Measurements from ENCODE around the gene TP63. TPM values are rescaled to one million over a fixed set of nuclear protein-coding genes. Genes with fewer than 3 reads are reported as not detected.

Gene TP63
- total RNA-seq, 1 donor from 2014 or later = 1.1 TPM

- H3K27me3 Mint-ChIP-seq (ENCODE audit: low read depth, unreplicated experiment) = no peaks in the 10 kb centered on the region
- H3K4me1 Mint-ChIP-seq (ENCODE audit: low read depth, unreplicated experiment) = peaks cover 15% of the 10 kb centered on the region
- H3K4me3 ChIP-seq (ENCODE audit: insufficient read depth, low read depth, low read length) = no peak overlapping the region
- H3K9me3 ChIP-seq (ENCODE audit: insufficient read depth, low read depth, low read length) = no peaks in the 10 kb centered on the region
- H3K27me3 ChIP-seq (ENCODE audit: insufficient read depth, low read length) = no peaks in the 10 kb centered on the region
- H3K9me3 Mint-ChIP-seq (ENCODE audit: unreplicated experiment) = no peaks in the 10 kb centered on the region
- H3K36me3 ChIP-seq (ENCODE audit: insufficient read depth, low read length) = no peaks in the 10 kb centered on the region
- H3K4me3 Mint-ChIP-seq (ENCODE audit: unreplicated experiment) = no peak overlapping the region
- TF ChIP-seq CTCF (IDR thresholded peaks at IDR 0.05; ENCODE audit: insufficient read depth, low read depth, low read length) (no peak), EZH2 (IDR thresholded peaks at IDR 0.05; ENCODE audit: insufficient read depth, low read length) (no peak)
- no peak overlapping the region for H3K4me2 ChIP-seq (ENCODE audit: low read length)
- H3K36me3 Mint-ChIP-seq (ENCODE audit: low read depth, unreplicated experiment) = no peaks in the 10 kb centered on the region
- no peak overlapping the region for H3K27ac ChIP-seq (ENCODE audit: low read depth, low read length)
- no peaks in the 10 kb centered on the region for H3K79me2 ChIP-seq (ENCODE audit: insufficient read depth, low read length)
- H3K9ac ChIP-seq (ENCODE audit: low read length) = no peak overlapping the region
- FAIRE-seq (no peak), DNase-seq (ENCODE audit: low read depth) (peak; percentile 8)
- no peak overlapping the region for H2AFZ ChIP-seq (ENCODE audit: low read depth, low read length)
- peak overlapping the region; percentile 20 for H3K27ac Mint-ChIP-seq (ENCODE audit: unreplicated experiment)
- H4K20me1 ChIP-seq (ENCODE audit: insufficient read depth, low read length) = no peaks in the 10 kb centered on the region
- no peaks in the 10 kb centered on the region for H3K4me1 ChIP-seq (ENCODE audit: insufficient read depth, low read length)
These were observed 271.3 kb downstream of the TP63 start for GRCh38 chr3:189902230-189903186.

- no peak overlapping the region for H3K27ac Mint-ChIP-seq (ENCODE audit: unreplicated experiment)
- Histone ChIP-seq H3K27me3 (ENCODE audit: insufficient read depth, low read length) (no peaks in the 10 kb centered on the region), H3K4me2 (ENCODE audit: low read length) (no peak overlapping the region), H4K20me1 (ENCODE audit: insufficient read depth, low read length) (no peaks in the 10 kb centered on the region), H3K9ac (ENCODE audit: low read length) (no peak overlapping the region), H3K4me3 (ENCODE audit: insufficient read depth, low read depth, low read length) (no peak overlapping the region), H3K4me1 (ENCODE audit: insufficient read depth, low read length) (peaks cover 7% of the 10 kb centered on the region), H3K9me3 (ENCODE audit: insufficient read depth, low read depth, low read length) (no peaks in the 10 kb centered on the region), H3K27ac (ENCODE audit: low read depth, low read length) (no peak overlapping the region), H2AFZ (ENCODE audit: low read depth, low read length) (no peak overlapping the region), H3K79me2 (ENCODE audit: insufficient read depth, low read length) (no peaks in the 10 kb centered on the region), H3K36me3 (ENCODE audit: insufficient read depth, low read length) (no peaks in the 10 kb centered on the region)
- no peaks in the 10 kb centered on the region for H3K9me3 Mint-ChIP-seq (ENCODE audit: unreplicated experiment)
- no peak for DNase-seq (ENCODE audit: low read depth)
- FAIRE-seq = no peak
- H3K4me3 Mint-ChIP-seq (ENCODE audit: unreplicated experiment) = no peak overlapping the region
- TF ChIP-seq CTCF (IDR thresholded peaks at IDR 0.05; ENCODE audit: insufficient read depth, low read depth, low read length) = no peak
- TF ChIP-seq EZH2 (IDR thresholded peaks at IDR 0.05; ENCODE audit: insufficient read depth, low read length) = no peak
- H3K27me3 Mint-ChIP-seq (ENCODE audit: low read depth, unreplicated experiment) = no peaks in the 10 kb centered on the region
- H3K4me1 Mint-ChIP-seq (ENCODE audit: low read depth, unreplicated experiment) = peaks cover 27% of the 10 kb centered on the region
- no peaks in the 10 kb centered on the region for H3K36me3 Mint-ChIP-seq (ENCODE audit: low read depth, unreplicated experiment)
These were observed 272.5 kb downstream of the TP63 start for GRCh38 chr3:189903562-189904250.

Measured in astrocyte (in vitro differentiated cells and primary cell).